Endothelial cell of umbilical vein (primary cell): Measurements from ENCODE around the gene CACNA1C. TPM values are rescaled to one million over a fixed set of nuclear protein-coding genes. Genes with fewer than 3 reads are reported as not detected.

ENCODE experiments used
- BruUV-seq: library from RNA; stranded (reverse); fragments of 400-500 nt; replicated peaks from 2 replicates; lab custom pipeline; 2021; lab: Mats Ljungman, UMichigan
- CTCF ChIA-PET: fragments of 300-600, 350-600 bp; sonication (Branson Sonifier 250); formaldehyde crosslinking; loops from one replicate; lab custom pipeline; 2021; ENCODE audit warnings: antibody characterized with exemption, inconsistent platforms; lab: Charles Lee
- POLR2A ChIA-PET: fragments of 300-600, 350-600 bp; sonication (Branson Sonifier 250); formaldehyde crosslinking; loops from one replicate; lab custom pipeline; 2021; ENCODE audit warnings: antibody characterized with exemption, inconsistent platforms; lab: Charles Lee
- DNase-seq: peaks from one replicate; pipeline ENCODE4 v3.0.0-alpha.2; 2011; ENCODE audit warnings: low read depth, low spot score
- FAIRE-seq: peaks from 2 replicates; lab custom pipeline; 2011; peaks lifted over from hg19 to GRCh38; lab: Jason Lieb, UNC
- H2AFZ ChIP-seq: 2 replicates; pipeline ENCODE4 v1.6.0; 2012; ENCODE audit warnings: low read depth, low read length, control low read depth, inconsistent platforms
- H3K27ac ChIP-seq: 2 replicates; pipeline ENCODE4 v1.5.1; 2011; ENCODE audit warnings: low read depth, mild to moderate bottlenecking, control low read depth, low read length, moderate library complexity; ENCODE audit not compliant: insufficient read depth
- H3K27me3 ChIP-seq, 2 experiments: 2 replicates each; pipeline versions ENCODE4 v1.6.0 to v1.6.1; 2011; ENCODE audit warnings: low read length in 2 of 2, mixed read lengths in 1 of 2; ENCODE audit not compliant: control insufficient read depth in 2 of 2, insufficient read depth in 2 of 2
- H3K36me3 ChIP-seq, 2 experiments: 2 replicates in 1 of 2; 3 replicates in 1 of 2; pipeline ENCODE4 v1.5.1; 2011; ENCODE audit warnings: low read length in 2 of 2, mild to moderate bottlenecking in 1 of 2, moderate library complexity in 1 of 2; ENCODE audit not compliant: control insufficient read depth in 2 of 2, insufficient read depth in 2 of 2; ENCODE audit errors: extremely low read depth in 1 of 2
- H3K4me1 ChIP-seq: 3 replicates; pipeline ENCODE4 v1.5.1; 2011; ENCODE audit warnings: mild to moderate bottlenecking, low read length; ENCODE audit not compliant: control insufficient read depth, insufficient read depth; ENCODE audit errors: extremely low read depth
- H3K4me2 ChIP-seq: 2 replicates; pipeline ENCODE4 v1.6.1; 2011; ENCODE audit warnings: low read length, control low read depth, mixed read lengths; ENCODE audit not compliant: insufficient read depth
- H3K4me3 ChIP-seq, 3 experiments: fragments of 200-600 bp in 1 of 3; sonication (generic), shearing (Covaris generic) in 1 of 3; replicated peaks in 1 of 3; 2 replicates each; pipeline ENCODE4 v1.5.1; 2011 to 2016; ENCODE audit warnings: control low read depth in 3 of 3, low read length in 3 of 3, mild to moderate bottlenecking in 2 of 3, inconsistent platforms in 1 of 3, low read depth in 1 of 3, moderate library complexity in 1 of 3; ENCODE audit not compliant: insufficient read depth in 1 of 3
- H3K79me2 ChIP-seq: 2 replicates; pipeline ENCODE4 v1.6.0; 2012; ENCODE audit warnings: low read length, inconsistent platforms; ENCODE audit not compliant: control insufficient read depth, insufficient read depth
- H3K9ac ChIP-seq: replicated peaks from 2 replicates; pipeline ENCODE3; 2011; ENCODE audit warnings: low read length, control low read depth; ENCODE audit not compliant: insufficient read depth; ENCODE audit errors: extremely low read depth
- H3K9me1 ChIP-seq: replicated peaks from 3 replicates; pipeline ENCODE4 v1.6.0; 2011; ENCODE audit warnings: mild to moderate bottlenecking, low read length; ENCODE audit not compliant: control insufficient read depth, insufficient read depth; ENCODE audit errors: extremely low read depth
- H3K9me3 ChIP-seq: replicated peaks from 2 replicates; pipeline ENCODE4 v1.5.1; 2012; ENCODE audit warnings: low read length, inconsistent platforms; ENCODE audit not compliant: control insufficient read depth, insufficient read depth
- H4K20me1 ChIP-seq: replicated peaks from 2 replicates; pipeline ENCODE3; 2011; ENCODE audit warnings: mild to moderate bottlenecking, low read length; ENCODE audit not compliant: control insufficient read depth, insufficient read depth; ENCODE audit errors: extremely low read depth
- EZH2 ChIP-seq: IDR thresholded peaks from 2 replicates; pipeline ENCODE4 v1.6.1; 2012; ENCODE audit warnings: borderline replicate concordance, low read depth, mild to moderate bottlenecking, moderate library complexity, low read length, inconsistent platforms; ENCODE audit not compliant: severe bottlenecking
- FOS ChIP-seq: IDR thresholded peaks from 2 replicates; pipeline ENCODE4 v1.6.1; 2011; ENCODE audit warnings: mild to moderate bottlenecking, low read length, moderate library complexity, borderline replicate concordance; ENCODE audit not compliant: insufficient read depth
- GATA2 ChIP-seq: IDR thresholded peaks from 2 replicates; pipeline ENCODE4 v1.7.0; 2011; ENCODE audit warnings: low read depth, mild to moderate bottlenecking, moderate library complexity, mixed read lengths, low read length; ENCODE audit not compliant: insufficient read length, insufficient read depth
- JUN ChIP-seq: IDR thresholded peaks from 2 replicates; pipeline ENCODE4 v1.6.1; 2011; ENCODE audit warnings: borderline replicate concordance, low read depth; ENCODE audit not compliant: insufficient read length, insufficient read depth
- MYC ChIP-seq: IDR thresholded peaks from one replicate; pipeline ENCODE4 v1.6.1; 2011; ENCODE audit warnings: mild to moderate bottlenecking, low read depth, low read length
- POLR2A ChIP-seq: IDR thresholded peaks from 2 replicates; pipeline ENCODE4 v1.6.1; 2012; ENCODE audit warnings: low read depth, mild to moderate bottlenecking, control low read depth, low read length
- POLR2AphosphoS5 ChIP-seq: IDR thresholded peaks from 2 replicates; pipeline ENCODE4 v1.6.1; 2012; ENCODE audit warnings: low read depth, mild to moderate bottlenecking, control low read depth, low read length, moderate library complexity; ENCODE audit not compliant: insufficient read depth
- dilution Hi-C: fragments of 300-500 bp; cut with MboI; formaldehyde crosslinking; loops from one replicate; pipeline ENCODE4 v1.15.0; 2019; ENCODE audit warnings: low sequenced_read_pairs; ENCODE audit not compliant: extremely low pct_ligation_motif_present
- intact Hi-C: fragments of 100-400 bp; cut with micrococcal nuclease; formaldehyde crosslinking; loops from one replicate; pipeline ENCODE4 v1.10.0; 2022
- polyA plus RNA-seq, 4 experiments: library from polyadenylated mRNA; depleted of rRNA in 3 of 4; stranded (reverse) in 3 of 4; unstranded in 1 of 4; fragments of >200 nt; gene quantifications; 2 replicates each; pipeline versions ENCODE4 v1.2.1 to v1.2.3, GENCODE V29; 2011 to 2012; ENCODE audit warnings: missing spikeins in 1 of 4
- total RNA-seq: library from RNA; stranded (reverse); gene quantifications from 2 replicates; pipeline ENCODE4 v1.2.3, GENCODE V29; 2021
- TF ChIP-seq, protein P1 (sequence below): IDR thresholded peaks from 2 replicates; pipeline ENCODE4 v1.6.1; 2011; ENCODE audit not compliant: insufficient read depth, insufficient read length
- TF ChIP-seq, protein P2 (sequence below), 2 donors: IDR thresholded peaks; 1 replicate in 1 of 2; 2 replicates in 1 of 2; pipeline ENCODE4 v1.5.1; 2011; ENCODE audit warnings: low read length in 2 of 2, mild to moderate bottlenecking in 2 of 2, moderate library complexity in 2 of 2, control low read depth in 1 of 2, inconsistent platforms in 1 of 2, low read depth in 1 of 2; ENCODE audit not compliant: insufficient read depth in 1 of 2; ENCODE audit errors: extremely low read depth in 1 of 2

The CACNA1C gene
- total and polyA plus RNA-seq, 2 donors (not counting 3 experiments of a cell fraction or from before 2014, with no cell fraction given): not detected

DNA sequence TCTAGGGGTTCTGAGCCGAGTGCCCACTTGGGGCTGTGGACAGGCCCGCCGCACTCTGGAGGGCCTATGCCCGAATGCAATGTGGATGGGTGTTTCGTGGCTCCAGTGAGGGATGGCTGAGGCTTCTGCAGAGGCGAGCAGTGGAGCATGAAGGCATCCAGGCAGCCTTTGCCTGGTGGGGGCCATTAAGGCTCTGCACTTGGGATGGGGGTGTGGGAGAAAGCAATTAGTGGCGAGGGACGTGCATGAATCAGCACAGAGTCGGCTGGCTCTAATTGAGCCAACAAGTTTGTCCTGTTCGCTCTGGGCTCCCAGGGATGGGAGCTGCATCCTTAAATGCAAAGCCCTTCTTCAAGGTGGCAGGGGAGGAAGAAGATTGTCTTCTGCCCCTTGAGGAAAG is 395.1 kb downstream of the CACNA1C start:
- dilution Hi-C loops: no loop called here
- Histone ChIP-seq H3K9ac (no peak overlapping the region), H4K20me1 (no peaks in the 10 kb centered on the region), H3K9me3 (no peaks in the 10 kb centered on the region), H3K27me3 (no peaks in the 10 kb centered on the region), H3K27ac (no peak overlapping the region), H2AFZ (no peak overlapping the region), H3K4me3 (no peak overlapping the region), H3K79me2 (no peaks in the 10 kb centered on the region), H3K4me2 (no peak overlapping the region), H3K36me3 (no peaks in the 10 kb centered on the region), H3K9me1 (no peaks in the 10 kb centered on the region), H3K4me1 (no peaks in the 10 kb centered on the region)
- intact Hi-C loops: no loop called here
- FAIRE-seq (no peak), DNase-seq (no peak)
- ChIA-PET POLR2A (no interaction called here), CTCF (no interaction called here)
- TF ChIP-seq GATA2 (no peak), EZH2 (no peak), POLR2AphosphoS5 (no peak), FOS (no peak), JUN (no peak), POLR2A (no peak), MYC (no peak)
- TF ChIP-seq, protein P1, sequence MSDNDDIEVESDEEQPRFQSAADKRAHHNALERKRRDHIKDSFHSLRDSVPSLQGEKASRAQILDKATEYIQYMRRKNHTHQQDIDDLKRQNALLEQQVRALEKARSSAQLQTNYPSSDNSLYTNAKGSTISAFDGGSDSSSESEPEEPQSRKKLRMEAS: no peak
- TF ChIP-seq, protein P2, sequence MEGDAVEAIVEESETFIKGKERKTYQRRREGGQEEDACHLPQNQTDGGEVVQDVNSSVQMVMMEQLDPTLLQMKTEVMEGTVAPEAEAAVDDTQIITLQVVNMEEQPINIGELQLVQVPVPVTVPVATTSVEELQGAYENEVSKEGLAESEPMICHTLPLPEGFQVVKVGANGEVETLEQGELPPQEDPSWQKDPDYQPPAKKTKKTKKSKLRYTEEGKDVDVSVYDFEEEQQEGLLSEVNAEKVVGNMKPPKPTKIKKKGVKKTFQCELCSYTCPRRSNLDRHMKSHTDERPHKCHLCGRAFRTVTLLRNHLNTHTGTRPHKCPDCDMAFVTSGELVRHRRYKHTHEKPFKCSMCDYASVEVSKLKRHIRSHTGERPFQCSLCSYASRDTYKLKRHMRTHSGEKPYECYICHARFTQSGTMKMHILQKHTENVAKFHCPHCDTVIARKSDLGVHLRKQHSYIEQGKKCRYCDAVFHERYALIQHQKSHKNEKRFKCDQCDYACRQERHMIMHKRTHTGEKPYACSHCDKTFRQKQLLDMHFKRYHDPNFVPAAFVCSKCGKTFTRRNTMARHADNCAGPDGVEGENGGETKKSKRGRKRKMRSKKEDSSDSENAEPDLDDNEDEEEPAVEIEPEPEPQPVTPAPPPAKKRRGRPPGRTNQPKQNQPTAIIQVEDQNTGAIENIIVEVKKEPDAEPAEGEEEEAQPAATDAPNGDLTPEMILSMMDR (IDR thresholded peaks at IDR 0.05; ENCODE audit: extremely low read depth in 1 of 2, insufficient read depth in 1 of 2, low read depth in 1 of 2, low read length in 2 of 2): no peak
- BruUV-seq: no TSS peak
